Upper lobe of left lung (tissue), 6 donors: Measurements from ENCODE around the gene SLC38A11. TPM values are rescaled to one million over a fixed set of nuclear protein-coding genes. Genes with fewer than 3 reads are reported as not detected.

ENCODE experiments used
- ATAC-seq, 2 donors: fragments of 200-7000 bp; cut with Tn5 transposase; one replicate each; pipeline ENCODE4 v1.9.1; 2022; ENCODE audit warnings: mild to moderate bottlenecking in 2 of 2, moderate library complexity in 2 of 2; ENCODE audit not compliant: low FRiP score in 2 of 2
- DNase-seq, 2 donors: peaks; one replicate each; pipeline ENCODE4 v3.0.0-alpha.2; 2019 to 2020
- H3K27ac ChIP-seq, 4 donors: fragments of 200-600 bp; sonication (generic); one replicate each; pipeline ENCODE4 v1.5.1; 2016 to 2019
- H3K27me3 ChIP-seq, 4 donors: fragments of 200-600 bp; sonication (generic); one replicate each; pipeline ENCODE4 v1.5.1; 2017 to 2019
- H3K36me3 ChIP-seq, 4 donors: fragments of 200-600 bp; sonication (generic); one replicate each; pipeline ENCODE4 v1.5.1; 2016 to 2019
- H3K4me1 ChIP-seq, 4 donors: fragments of 200-600 bp; sonication (generic); one replicate each; pipeline ENCODE4 v1.5.1; 2018 to 2019
- H3K4me3 ChIP-seq, 4 donors: fragments of 200-600 bp; sonication (generic); one replicate each; pipeline ENCODE4 v1.5.1; 2017 to 2019; ENCODE audit warnings: mild to moderate bottlenecking in 2 of 4, moderate library complexity in 1 of 4
- H3K9me3 ChIP-seq, 4 donors: fragments of 200-600 bp; sonication (generic); one replicate each; pipeline ENCODE4 v1.5.1; 2018 to 2019
- EP300 ChIP-seq, 4 donors: sonication (generic); formaldehyde crosslinking; IDR thresholded peaks; one replicate each; pipeline ENCODE4 v1.5.1; 2017; ENCODE audit warnings: antibody characterized with exemption in 4 of 4, control low read depth in 2 of 4
- POLR2A ChIP-seq, 4 donors: fragments of 450-650 bp; IDR thresholded peaks; one replicate each; pipeline ENCODE4 v1.5.1; 2016 to 2017; ENCODE audit warnings: antibody characterized with exemption in 4 of 4, mild to moderate bottlenecking in 2 of 4
- POLR2AphosphoS5 ChIP-seq, 2 donors: sonication (generic); formaldehyde crosslinking; IDR thresholded peaks; one replicate each; pipeline ENCODE4 v1.5.1; 2017; ENCODE audit warnings: antibody characterized with exemption in 2 of 2
- WGBS, 2 donors: methylation state at CpG; one replicate each; pipeline ENCODE4 v1.1.5; 2017 to 2018; 5-methylcytosine and 5-hydroxymethylcytosine counted together
- total RNA-seq, 6 donors: library from RNA; depleted of rRNA in 4 of 6; stranded (reverse); fragments of >200 nt in 4 of 6; gene quantifications; one replicate each; pipeline versions ENCODE4 v1.1.0 to v1.2.1, GENCODE V29; 2016 to 2021
- TF ChIP-seq, protein P1 (sequence below), 6 experiments: fragments of 450-650 bp in 4 of 6; fragments of 200-600 bp in 2 of 6; sonication (generic) in 2 of 6; IDR thresholded peaks; one replicate each; pipeline ENCODE4 v1.5.1; 2016 to 2019; ENCODE audit warnings: antibody characterized with exemption in 6 of 6
- donor health status: DM: no; HTN: no; CAD: no; lungs with moderate emphysema.
- donor health status: DM: no; HTN: yes; CAD: no; lungs with severe emphysema.

The SLC38A11 gene
- total RNA-seq, 6 donors from 2014 or later: 0.17 to 0.40 (median 0.30) TPM; not detected in 2

- Histone ChIP-seq H3K4me3 (no peak overlapping the region), H3K9me3 (no peaks in the 10 kb centered on the region), H3K27ac (no peak overlapping the region), H3K36me3 (no peaks in the 10 kb centered on the region), H3K4me1 (no peaks in the 10 kb centered on the region), H3K27me3 (no peaks in the 10 kb centered on the region)
- 95 to 99% methylated on average over 10 of the region's 10 CpGs for WGBS, 2 donors
- ATAC-seq (no peak), DNase-seq (no peak)
- TF ChIP-seq, protein P1, sequence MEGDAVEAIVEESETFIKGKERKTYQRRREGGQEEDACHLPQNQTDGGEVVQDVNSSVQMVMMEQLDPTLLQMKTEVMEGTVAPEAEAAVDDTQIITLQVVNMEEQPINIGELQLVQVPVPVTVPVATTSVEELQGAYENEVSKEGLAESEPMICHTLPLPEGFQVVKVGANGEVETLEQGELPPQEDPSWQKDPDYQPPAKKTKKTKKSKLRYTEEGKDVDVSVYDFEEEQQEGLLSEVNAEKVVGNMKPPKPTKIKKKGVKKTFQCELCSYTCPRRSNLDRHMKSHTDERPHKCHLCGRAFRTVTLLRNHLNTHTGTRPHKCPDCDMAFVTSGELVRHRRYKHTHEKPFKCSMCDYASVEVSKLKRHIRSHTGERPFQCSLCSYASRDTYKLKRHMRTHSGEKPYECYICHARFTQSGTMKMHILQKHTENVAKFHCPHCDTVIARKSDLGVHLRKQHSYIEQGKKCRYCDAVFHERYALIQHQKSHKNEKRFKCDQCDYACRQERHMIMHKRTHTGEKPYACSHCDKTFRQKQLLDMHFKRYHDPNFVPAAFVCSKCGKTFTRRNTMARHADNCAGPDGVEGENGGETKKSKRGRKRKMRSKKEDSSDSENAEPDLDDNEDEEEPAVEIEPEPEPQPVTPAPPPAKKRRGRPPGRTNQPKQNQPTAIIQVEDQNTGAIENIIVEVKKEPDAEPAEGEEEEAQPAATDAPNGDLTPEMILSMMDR (IDR thresholded peaks at IDR 0.05): no peak
- TF ChIP-seq POLR2AphosphoS5 (IDR thresholded peaks at IDR 0.05) (no peak), EP300 (IDR thresholded peaks at IDR 0.05) (no peak), POLR2A (IDR thresholded peaks at IDR 0.05) (no peak)
Observed at GRCh38 chr2:164875334-164876205, 79.8 kb downstream of the SLC38A11 start.

DNA sequence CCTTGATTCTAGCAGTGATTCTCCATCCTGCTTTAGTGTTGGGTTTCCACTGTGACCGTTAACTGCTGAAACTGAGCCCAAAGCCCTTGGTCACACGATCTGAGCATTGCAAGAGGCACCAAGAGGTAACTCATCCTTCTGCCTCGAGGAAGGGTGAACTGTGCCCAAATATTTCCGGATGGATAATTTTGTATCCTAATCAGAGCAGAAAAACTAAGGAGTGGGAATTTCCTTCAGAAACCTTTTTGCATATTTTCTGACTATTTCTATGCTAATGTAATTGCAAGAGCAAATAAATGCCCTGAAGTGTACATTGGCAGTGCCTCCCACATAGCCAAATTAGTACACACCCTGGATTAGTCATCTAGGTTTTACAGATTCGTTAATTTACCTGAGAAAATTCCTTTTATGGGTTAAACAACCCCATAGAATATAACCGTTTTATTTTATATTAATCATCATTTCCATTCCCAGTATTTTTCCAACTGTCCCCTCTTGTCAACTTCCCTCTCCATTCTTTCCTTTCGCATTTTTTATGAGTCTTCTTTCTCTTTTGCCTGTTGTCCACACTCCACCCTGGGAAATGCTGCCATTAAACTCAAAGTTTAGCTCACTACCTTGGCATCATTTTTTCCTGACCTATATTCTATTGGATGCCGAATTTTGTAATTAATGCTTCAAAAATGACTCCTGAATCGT is 82.0 kb downstream of the SLC38A11 start:
- Histone ChIP-seq H3K4me3 (no peak overlapping the region), H3K36me3 (no peaks in the 10 kb centered on the region), H3K27ac (no peak overlapping the region), H3K9me3 (no peaks in the 10 kb centered on the region), H3K4me1 (no peaks in the 10 kb centered on the region), H3K27me3 (no peaks in the 10 kb centered on the region)
- ATAC-seq (no peak), DNase-seq (no peak)
- WGBS, 2 donors: 86 to 88% methylated on average over 9 of the region's 9 CpGs
- TF ChIP-seq POLR2A (IDR thresholded peaks at IDR 0.05) (no peak), EP300 (IDR thresholded peaks at IDR 0.05) (no peak), POLR2AphosphoS5 (IDR thresholded peaks at IDR 0.05) (no peak)
- TF ChIP-seq, protein P1 (IDR thresholded peaks at IDR 0.05): no peak

- H3K36me3 ChIP-seq: no peaks in the 10 kb centered on the region
- ATAC-seq: no peak
- no peaks in the 10 kb centered on the region for H3K9me3 ChIP-seq
- H3K27ac ChIP-seq: no peak overlapping the region
- H3K4me3 ChIP-seq: no peak overlapping the region
- WGBS, 2 donors: 82 to 96% methylated on average over 2 of the region's 2 CpGs
- DNase-seq: no peak
- no peak for TF ChIP-seq POLR2AphosphoS5 (IDR thresholded peaks at IDR 0.05)
- TF ChIP-seq POLR2A (IDR thresholded peaks at IDR 0.05): no peak
- TF ChIP-seq, protein P1 (IDR thresholded peaks at IDR 0.05): no peak
- TF ChIP-seq EP300 (IDR thresholded peaks at IDR 0.05): no peak
- H3K27me3 ChIP-seq: no peaks in the 10 kb centered on the region
- no peaks in the 10 kb centered on the region for H3K4me1 ChIP-seq
Observed at GRCh38 chr2:164871404-164871803, 83.9 kb downstream of the SLC38A11 start.

DNA sequence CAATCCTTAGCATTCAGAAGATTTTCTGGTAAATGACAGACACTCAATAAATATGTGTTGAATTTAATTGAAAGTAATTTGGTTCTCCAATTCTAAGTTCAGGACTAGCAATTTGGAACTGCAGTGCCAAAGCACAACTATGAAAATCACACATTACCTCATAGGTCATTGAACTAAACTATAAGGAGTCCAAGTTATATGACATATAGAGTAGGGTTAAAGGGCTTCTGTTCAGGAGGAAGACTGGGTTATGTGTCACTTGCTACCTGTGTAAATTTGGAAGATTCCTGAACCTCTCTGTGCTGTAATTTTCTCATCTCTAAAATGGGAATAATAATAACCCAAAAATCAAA is 85.9 kb downstream of the SLC38A11 start:
- H3K27ac ChIP-seq: no peak overlapping the region
- H3K9me3 ChIP-seq: no peaks in the 10 kb centered on the region
- no peaks in the 10 kb centered on the region for H3K27me3 ChIP-seq
- H3K36me3 ChIP-seq: no peaks in the 10 kb centered on the region
- no peak for TF ChIP-seq EP300 (IDR thresholded peaks at IDR 0.05)
- no peak for TF ChIP-seq POLR2AphosphoS5 (IDR thresholded peaks at IDR 0.05)
- TF ChIP-seq, protein P1 (IDR thresholded peaks at IDR 0.05): no peak
- TF ChIP-seq POLR2A (IDR thresholded peaks at IDR 0.05): no peak
- H3K4me1 ChIP-seq: no peaks in the 10 kb centered on the region
- DNase-seq (no peak), ATAC-seq (no peak)
- no peak overlapping the region for H3K4me3 ChIP-seq
